H1 (cell line): ENCODE results near the gene ATP5F1C. TPM values are rescaled to one million over a fixed set of nuclear protein-coding genes. Genes with fewer than 3 reads are reported as not detected.

Experiments used
- FOSL1 ChIP-seq: IDR thresholded peaks from 2 replicates; pipeline ENCODE4 v1.6.1; 2011; ENCODE audit warnings: mild to moderate bottlenecking, low read depth, low read length, moderate library complexity; ENCODE audit not compliant: insufficient read depth
- KDM1A ChIP-seq: fragments of 200-600, 300-600 bp; sonication (generic); IDR thresholded peaks from 2 replicates; pipeline ENCODE4 v1.7.1; 2016; ENCODE audit warnings: mild to moderate bottlenecking, low read length, borderline replicate concordance
- POLR2AphosphoS5 ChIP-seq: IDR thresholded peaks from 2 replicates; pipeline ENCODE4 v1.6.1; 2011; ENCODE audit warnings: low read depth, low read length
- SIRT6 ChIP-seq: IDR thresholded peaks from one replicate; pipeline ENCODE4 v1.7.1; 2012; ENCODE audit warnings: low read length, inconsistent platforms
- TAF7 ChIP-seq: optimal IDR thresholded peaks from 2 replicates; pipeline ENCODE3; 2011; ENCODE audit warnings: low read depth, mild to moderate bottlenecking, inconsistent platforms, low read length, moderate library complexity, borderline replicate concordance
- TCF12 ChIP-seq: IDR thresholded peaks from 2 replicates; pipeline ENCODE4 v1.6.1; 2011; ENCODE audit warnings: low read depth, mild to moderate bottlenecking, low read length
- polyA plus RNA-seq, 7 experiments: library from polyadenylated mRNA; depleted of rRNA in 3 of 7; stranded (reverse) in 5 of 7; unstranded in 2 of 7; fragments of >200 nt in 5 of 7; fragments of 200-250 nt in 2 of 7; gene quantifications; 1 replicate in 5 of 7; 2 replicates in 1 of 7; 4 replicates in 1 of 7; pipeline versions ENCODE4 v1.2.1 to v1.2.3, GENCODE V29; 2011 to 2013; ENCODE audit warnings: missing spikeins in 2 of 7, mixed read lengths in 2 of 7
- total RNA-seq: library from RNA; stranded (reverse); fragmentation: NEBNext Ultra II Directional; extraction: Animal tissue kit (Norgen Biotek cat#: 25700); gene quantifications from 2 replicates; pipeline ENCODE4 v1.2.1, GENCODE V29; 2021
- TF ChIP-seq, protein P1 (sequence below): fragments of 300-600 bp; sonication (generic); IDR thresholded peaks from 2 replicates; pipeline ENCODE4 v1.7.1; 2012; ENCODE audit warnings: low read length, moderate library complexity, mild to moderate bottlenecking, inconsistent platforms; ENCODE audit not compliant: insufficient replicate concordance
- TF ChIP-seq, protein P2 (sequence below): IDR thresholded peaks from 2 replicates; pipeline ENCODE4 v1.6.1; 2011; ENCODE audit warnings: low read length, improper control_type of control experiment
- TF ChIP-seq, protein P3 (sequence below): IDR thresholded peaks from 2 replicates; pipeline ENCODE4 v1.6.1; 2012; ENCODE audit warnings: inconsistent platforms

ATP5F1C gene
- total and polyA plus RNA-seq, 2 of the 8 experiments (the other 6 are each of a cell fraction or from before 2014, with no cell fraction given), result 221 to 265 TPM

DNA sequence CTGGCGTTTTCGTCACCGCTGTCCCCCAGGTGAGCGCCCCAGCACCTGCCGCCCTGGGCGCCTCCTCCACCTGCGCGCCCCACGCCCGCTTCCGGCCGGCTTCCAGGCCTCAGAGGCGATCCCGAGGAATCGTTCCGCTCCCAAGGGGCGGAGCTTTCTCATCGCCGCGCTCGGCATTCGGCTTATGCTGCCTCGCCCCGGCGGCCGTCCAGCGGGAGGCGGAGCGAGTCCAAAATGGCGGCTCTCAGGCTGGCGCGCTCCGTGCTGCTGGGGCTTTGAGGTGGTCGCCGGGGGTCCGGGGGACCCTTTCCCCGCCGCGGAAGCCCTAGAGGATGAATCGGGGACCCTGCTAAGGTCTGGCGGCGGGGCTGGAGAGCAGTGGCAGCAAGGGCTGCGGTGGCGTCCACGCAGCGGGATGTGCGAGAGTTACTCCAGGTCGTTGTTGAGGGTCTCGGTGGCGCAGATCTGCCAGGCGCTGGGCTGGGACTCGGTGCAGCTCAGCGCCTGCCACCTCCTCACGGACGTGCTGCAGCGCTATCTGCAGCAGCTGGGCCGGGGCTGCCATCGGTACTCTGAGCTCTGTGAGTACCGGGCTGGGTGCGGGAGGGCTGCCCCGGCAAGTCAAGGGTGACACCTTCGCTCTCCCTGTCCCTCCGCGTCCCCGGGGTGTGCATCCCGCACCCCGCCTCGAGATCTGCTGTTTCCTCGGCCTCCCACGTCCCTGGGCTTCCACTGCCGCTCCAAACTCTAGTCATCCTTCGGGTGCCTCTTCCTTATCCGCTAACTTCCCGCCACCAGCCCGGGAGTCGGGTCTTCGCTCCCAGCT lies 30.5 kb downstream of the ATP5F1C start, which contains the start of gene TAF3 (continued):
- TF ChIP-seq, protein P1, sequence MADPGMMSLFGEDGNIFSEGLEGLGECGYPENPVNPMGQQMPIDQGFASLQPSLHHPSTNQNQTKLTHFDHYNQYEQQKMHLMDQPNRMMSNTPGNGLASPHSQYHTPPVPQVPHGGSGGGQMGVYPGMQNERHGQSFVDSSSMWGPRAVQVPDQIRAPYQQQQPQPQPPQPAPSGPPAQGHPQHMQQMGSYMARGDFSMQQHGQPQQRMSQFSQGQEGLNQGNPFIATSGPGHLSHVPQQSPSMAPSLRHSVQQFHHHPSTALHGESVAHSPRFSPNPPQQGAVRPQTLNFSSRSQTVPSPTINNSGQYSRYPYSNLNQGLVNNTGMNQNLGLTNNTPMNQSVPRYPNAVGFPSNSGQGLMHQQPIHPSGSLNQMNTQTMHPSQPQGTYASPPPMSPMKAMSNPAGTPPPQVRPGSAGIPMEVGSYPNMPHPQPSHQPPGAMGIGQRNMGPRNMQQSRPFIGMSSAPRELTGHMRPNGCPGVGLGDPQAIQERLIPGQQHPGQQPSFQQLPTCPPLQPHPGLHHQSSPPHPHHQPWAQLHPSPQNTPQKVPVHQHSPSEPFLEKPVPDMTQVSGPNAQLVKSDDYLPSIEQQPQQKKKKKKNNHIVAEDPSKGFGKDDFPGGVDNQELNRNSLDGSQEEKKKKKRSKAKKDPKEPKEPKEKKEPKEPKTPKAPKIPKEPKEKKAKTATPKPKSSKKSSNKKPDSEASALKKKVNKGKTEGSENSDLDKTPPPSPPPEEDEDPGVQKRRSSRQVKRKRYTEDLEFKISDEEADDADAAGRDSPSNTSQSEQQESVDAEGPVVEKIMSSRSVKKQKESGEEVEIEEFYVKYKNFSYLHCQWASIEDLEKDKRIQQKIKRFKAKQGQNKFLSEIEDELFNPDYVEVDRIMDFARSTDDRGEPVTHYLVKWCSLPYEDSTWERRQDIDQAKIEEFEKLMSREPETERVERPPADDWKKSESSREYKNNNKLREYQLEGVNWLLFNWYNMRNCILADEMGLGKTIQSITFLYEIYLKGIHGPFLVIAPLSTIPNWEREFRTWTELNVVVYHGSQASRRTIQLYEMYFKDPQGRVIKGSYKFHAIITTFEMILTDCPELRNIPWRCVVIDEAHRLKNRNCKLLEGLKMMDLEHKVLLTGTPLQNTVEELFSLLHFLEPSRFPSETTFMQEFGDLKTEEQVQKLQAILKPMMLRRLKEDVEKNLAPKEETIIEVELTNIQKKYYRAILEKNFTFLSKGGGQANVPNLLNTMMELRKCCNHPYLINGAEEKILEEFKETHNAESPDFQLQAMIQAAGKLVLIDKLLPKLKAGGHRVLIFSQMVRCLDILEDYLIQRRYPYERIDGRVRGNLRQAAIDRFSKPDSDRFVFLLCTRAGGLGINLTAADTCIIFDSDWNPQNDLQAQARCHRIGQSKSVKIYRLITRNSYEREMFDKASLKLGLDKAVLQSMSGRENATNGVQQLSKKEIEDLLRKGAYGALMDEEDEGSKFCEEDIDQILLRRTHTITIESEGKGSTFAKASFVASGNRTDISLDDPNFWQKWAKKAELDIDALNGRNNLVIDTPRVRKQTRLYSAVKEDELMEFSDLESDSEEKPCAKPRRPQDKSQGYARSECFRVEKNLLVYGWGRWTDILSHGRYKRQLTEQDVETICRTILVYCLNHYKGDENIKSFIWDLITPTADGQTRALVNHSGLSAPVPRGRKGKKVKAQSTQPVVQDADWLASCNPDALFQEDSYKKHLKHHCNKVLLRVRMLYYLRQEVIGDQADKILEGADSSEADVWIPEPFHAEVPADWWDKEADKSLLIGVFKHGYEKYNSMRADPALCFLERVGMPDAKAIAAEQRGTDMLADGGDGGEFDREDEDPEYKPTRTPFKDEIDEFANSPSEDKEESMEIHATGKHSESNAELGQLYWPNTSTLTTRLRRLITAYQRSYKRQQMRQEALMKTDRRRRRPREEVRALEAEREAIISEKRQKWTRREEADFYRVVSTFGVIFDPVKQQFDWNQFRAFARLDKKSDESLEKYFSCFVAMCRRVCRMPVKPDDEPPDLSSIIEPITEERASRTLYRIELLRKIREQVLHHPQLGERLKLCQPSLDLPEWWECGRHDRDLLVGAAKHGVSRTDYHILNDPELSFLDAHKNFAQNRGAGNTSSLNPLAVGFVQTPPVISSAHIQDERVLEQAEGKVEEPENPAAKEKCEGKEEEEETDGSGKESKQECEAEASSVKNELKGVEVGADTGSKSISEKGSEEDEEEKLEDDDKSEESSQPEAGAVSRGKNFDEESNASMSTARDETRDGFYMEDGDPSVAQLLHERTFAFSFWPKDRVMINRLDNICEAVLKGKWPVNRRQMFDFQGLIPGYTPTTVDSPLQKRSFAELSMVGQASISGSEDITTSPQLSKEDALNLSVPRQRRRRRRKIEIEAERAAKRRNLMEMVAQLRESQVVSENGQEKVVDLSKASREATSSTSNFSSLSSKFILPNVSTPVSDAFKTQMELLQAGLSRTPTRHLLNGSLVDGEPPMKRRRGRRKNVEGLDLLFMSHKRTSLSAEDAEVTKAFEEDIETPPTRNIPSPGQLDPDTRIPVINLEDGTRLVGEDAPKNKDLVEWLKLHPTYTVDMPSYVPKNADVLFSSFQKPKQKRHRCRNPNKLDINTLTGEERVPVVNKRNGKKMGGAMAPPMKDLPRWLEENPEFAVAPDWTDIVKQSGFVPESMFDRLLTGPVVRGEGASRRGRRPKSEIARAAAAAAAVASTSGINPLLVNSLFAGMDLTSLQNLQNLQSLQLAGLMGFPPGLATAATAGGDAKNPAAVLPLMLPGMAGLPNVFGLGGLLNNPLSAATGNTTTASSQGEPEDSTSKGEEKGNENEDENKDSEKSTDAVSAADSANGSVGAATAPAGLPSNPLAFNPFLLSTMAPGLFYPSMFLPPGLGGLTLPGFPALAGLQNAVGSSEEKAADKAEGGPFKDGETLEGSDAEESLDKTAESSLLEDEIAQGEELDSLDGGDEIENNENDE, result no peak
- no peak for TF ChIP-seq FOSL1
- no peak for TF ChIP-seq TCF12
- TF ChIP-seq, protein P2, sequence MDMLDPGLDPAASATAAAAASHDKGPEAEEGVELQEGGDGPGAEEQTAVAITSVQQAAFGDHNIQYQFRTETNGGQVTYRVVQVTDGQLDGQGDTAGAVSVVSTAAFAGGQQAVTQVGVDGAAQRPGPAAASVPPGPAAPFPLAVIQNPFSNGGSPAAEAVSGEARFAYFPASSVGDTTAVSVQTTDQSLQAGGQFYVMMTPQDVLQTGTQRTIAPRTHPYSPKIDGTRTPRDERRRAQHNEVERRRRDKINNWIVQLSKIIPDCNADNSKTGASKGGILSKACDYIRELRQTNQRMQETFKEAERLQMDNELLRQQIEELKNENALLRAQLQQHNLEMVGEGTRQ, result no peak
- TF ChIP-seq KDM1A, result no peak
- TF ChIP-seq POLR2AphosphoS5, result peak; percentile 78
- peak; percentile 90 for TF ChIP-seq TAF7
- TF ChIP-seq SIRT6, result no peak
- TF ChIP-seq, protein P3, sequence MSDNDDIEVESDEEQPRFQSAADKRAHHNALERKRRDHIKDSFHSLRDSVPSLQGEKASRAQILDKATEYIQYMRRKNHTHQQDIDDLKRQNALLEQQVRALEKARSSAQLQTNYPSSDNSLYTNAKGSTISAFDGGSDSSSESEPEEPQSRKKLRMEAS, result peak; percentile 85
